Suprapubic skin (tissue), 4 donors: Measurements from ENCODE around the gene PLA2G4B.

Source experiments
- EP300 ChIP-seq: sonication (generic); formaldehyde crosslinking; IDR thresholded peaks from one replicate; pipeline ENCODE4 v1.6.1; 2017; ENCODE audit warnings: antibody characterized with exemption
- POLR2A ChIP-seq, 2 donors: fragments of 450-650 bp; IDR thresholded peaks; one replicate each; pipeline ENCODE4 v1.6.1; 2017; ENCODE audit warnings: antibody characterized with exemption in 2 of 2, mild to moderate bottlenecking in 2 of 2, moderate library complexity in 2 of 2
- POLR2AphosphoS5 ChIP-seq, 3 donors: sonication (generic); formaldehyde crosslinking; IDR thresholded peaks; one replicate each; pipeline ENCODE4 v1.6.1; 2017; ENCODE audit warnings: antibody characterized with exemption in 3 of 3
- TF ChIP-seq, protein P1 (sequence below), 2 donors: fragments of 200-600 bp in 1 of 2; fragments of 450-650 bp in 1 of 2; sonication (generic) in 1 of 2; IDR thresholded peaks; one replicate each; pipeline ENCODE4 v1.5.1; 2016 to 2019; ENCODE audit warnings: antibody characterized with exemption in 2 of 2, mild to moderate bottlenecking in 1 of 2, moderate library complexity in 1 of 2

DNA sequence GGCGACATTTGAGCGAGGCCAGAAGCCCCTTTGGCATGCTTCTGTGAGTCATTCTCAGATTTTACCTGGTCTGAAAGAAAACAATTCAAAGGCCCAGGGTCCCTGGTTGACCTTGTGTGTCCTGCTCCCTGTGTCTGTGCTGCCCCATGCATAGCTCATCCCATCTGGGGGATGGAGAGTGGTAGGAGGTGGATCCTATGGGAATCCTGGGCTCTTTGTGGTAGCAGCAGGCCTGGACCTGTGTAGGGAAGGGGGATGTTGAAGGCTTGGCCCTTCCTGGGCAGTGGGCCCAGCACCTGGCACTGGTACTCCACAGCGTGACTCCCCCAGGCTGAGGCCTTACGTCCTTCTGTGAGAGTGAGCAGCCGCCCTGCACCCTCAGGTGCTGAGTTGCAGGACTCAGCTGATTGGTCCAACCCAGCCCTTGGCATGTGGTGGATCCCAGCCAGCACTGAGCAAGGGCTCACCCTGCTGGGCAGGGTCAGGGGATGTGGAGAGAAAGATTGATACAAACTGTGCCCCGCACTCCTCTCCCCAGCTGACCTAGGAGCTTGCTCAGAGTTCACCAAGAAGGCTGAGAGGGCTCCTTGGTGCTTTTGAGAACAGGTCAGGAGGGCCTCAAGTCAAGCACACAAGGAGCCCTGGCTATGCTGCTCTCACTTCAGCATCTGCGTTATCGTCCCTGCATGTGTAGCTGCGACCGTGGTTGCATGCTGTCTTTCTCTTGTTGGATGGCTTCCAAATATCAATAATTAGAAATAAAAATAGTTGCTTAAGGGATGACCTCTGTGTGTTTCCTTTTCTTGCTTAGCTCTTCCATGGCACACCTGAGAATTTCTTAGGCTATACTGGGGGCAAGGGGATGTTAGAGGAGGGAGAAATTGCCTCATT, 32.1 kb upstream of the PLA2G4B start:
- TF ChIP-seq, protein P1, sequence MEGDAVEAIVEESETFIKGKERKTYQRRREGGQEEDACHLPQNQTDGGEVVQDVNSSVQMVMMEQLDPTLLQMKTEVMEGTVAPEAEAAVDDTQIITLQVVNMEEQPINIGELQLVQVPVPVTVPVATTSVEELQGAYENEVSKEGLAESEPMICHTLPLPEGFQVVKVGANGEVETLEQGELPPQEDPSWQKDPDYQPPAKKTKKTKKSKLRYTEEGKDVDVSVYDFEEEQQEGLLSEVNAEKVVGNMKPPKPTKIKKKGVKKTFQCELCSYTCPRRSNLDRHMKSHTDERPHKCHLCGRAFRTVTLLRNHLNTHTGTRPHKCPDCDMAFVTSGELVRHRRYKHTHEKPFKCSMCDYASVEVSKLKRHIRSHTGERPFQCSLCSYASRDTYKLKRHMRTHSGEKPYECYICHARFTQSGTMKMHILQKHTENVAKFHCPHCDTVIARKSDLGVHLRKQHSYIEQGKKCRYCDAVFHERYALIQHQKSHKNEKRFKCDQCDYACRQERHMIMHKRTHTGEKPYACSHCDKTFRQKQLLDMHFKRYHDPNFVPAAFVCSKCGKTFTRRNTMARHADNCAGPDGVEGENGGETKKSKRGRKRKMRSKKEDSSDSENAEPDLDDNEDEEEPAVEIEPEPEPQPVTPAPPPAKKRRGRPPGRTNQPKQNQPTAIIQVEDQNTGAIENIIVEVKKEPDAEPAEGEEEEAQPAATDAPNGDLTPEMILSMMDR (IDR thresholded peaks at IDR 0.05): no peak
- no peak for TF ChIP-seq POLR2A (IDR thresholded peaks at IDR 0.05)
- peak in 1 of 3 donors; percentile 28 for TF ChIP-seq POLR2AphosphoS5 (IDR thresholded peaks at IDR 0.05)
- no peak for TF ChIP-seq EP300
